GM12878 (cell line): ENCODE data around the gene HMGCL. TPM values are rescaled to one million over a fixed set of nuclear protein-coding genes. Genes with fewer than 3 reads are reported as not detected.
A peak's percentile ranks its signal among the peaks of the same experiment; 100 is the strongest.

ENCODE experiments used
- ATAC-seq: fragments of 200-7000 bp; cut with Tn5 transposase; 3 replicates; pipeline ENCODE4 v1.9.1; 2020; ENCODE audit warnings: mild to moderate bottlenecking, moderate library complexity
- BruUV-seq: library from RNA; stranded (reverse); fragments of 400-500 nt; replicated peaks from 2 replicates; lab custom pipeline; 2021; lab: Mats Ljungman, UMichigan
- CTCF ChIA-PET: fragments of 300-600 bp; sonication (Branson Sonifier 250); formaldehyde crosslinking; extraction: SDS; loops from one replicate; lab custom pipeline; 2021; ENCODE audit warnings: inconsistent platforms; lab: Yijun Ruan, JAX
- POLR2A ChIA-PET: fragments of 350-600 bp; formaldehyde crosslinking; extraction: SDS; loops from one replicate; lab custom pipeline; 2021; ENCODE audit warnings: inconsistent platforms; lab: Charles Lee
- RAD21 ChIA-PET: fragments of 300-600 bp; sonication (Branson Sonifier 250); formaldehyde crosslinking; loops from one replicate; lab custom pipeline; 2023; ENCODE audit warnings: antibody characterized with exemption; ENCODE audit not compliant: unreplicated experiment; lab: Charles Lee
- SMC1A ChIA-PET: fragments of 300-600 bp; sonication (Branson Sonifier 250); formaldehyde crosslinking; loops from one replicate; lab custom pipeline; 2023; ENCODE audit not compliant: unreplicated experiment, uncharacterized antibody; lab: Charles Lee
- DNase-seq: peaks from one replicate; pipeline ENCODE4 v3.0.0-alpha.2; 2011; ENCODE audit warnings: low read depth, low spot score
- FAIRE-seq: peaks from 3 replicates; lab custom pipeline; 2011; peaks lifted over from hg19 to GRCh38; lab: Jason Lieb, UNC
- H2AFZ ChIP-seq: 2 replicates; pipeline ENCODE4 v1.6.0; 2011; ENCODE audit warnings: low read depth, low read length, control low read depth; ENCODE audit not compliant: control insufficient read depth
- H3K27ac ChIP-seq: 2 replicates; pipeline ENCODE4 v1.5.1; 2011; ENCODE audit warnings: control low read depth; ENCODE audit not compliant: control insufficient read depth, insufficient read depth
- H3K27me3 ChIP-seq, 2 experiments: replicated peaks in 1 of 2; 2 replicates each; pipeline versions ENCODE4 v1.6.0 to v1.6.1; 2011; ENCODE audit warnings: low read length in 1 of 2; ENCODE audit not compliant: control insufficient read depth in 2 of 2, insufficient read depth in 2 of 2
- H3K36me3 ChIP-seq, 2 experiments: 2 replicates each; pipeline ENCODE4 v1.5.1; 2011; ENCODE audit warnings: low read length in 1 of 2; ENCODE audit not compliant: control insufficient read depth in 2 of 2, insufficient read depth in 2 of 2
- H3K4me1 ChIP-seq: 2 replicates; pipeline ENCODE4 v1.6.1; 2011; ENCODE audit warnings: mild to moderate bottlenecking, low read length, moderate library complexity, mixed read lengths; ENCODE audit not compliant: control insufficient read depth, insufficient read depth
- H3K4me2 ChIP-seq: 2 replicates; pipeline ENCODE4 v1.6.0; 2011; ENCODE audit warnings: control low read depth; ENCODE audit not compliant: control insufficient read depth, insufficient read depth
- H3K4me3 ChIP-seq: fragments of 200-600 bp; sonication (generic); 2 replicates; pipeline ENCODE4 v1.5.1; 2016
- H3K79me2 ChIP-seq: 2 replicates; pipeline ENCODE4 v1.6.0; 2011; ENCODE audit warnings: low read length; ENCODE audit not compliant: control insufficient read depth, insufficient read depth
- H3K9ac ChIP-seq: 2 replicates; pipeline ENCODE4 v1.8.0; 2011; ENCODE audit warnings: low read length, control low read depth, mixed read lengths; ENCODE audit not compliant: control insufficient read depth, insufficient read depth
- H3K9me3 ChIP-seq: replicated peaks from 3 replicates; pipeline ENCODE4 v1.5.1; 2011; ENCODE audit warnings: mild to moderate bottlenecking, low read length; ENCODE audit not compliant: control insufficient read depth, insufficient read depth
- H4K20me1 ChIP-seq: 2 replicates; pipeline ENCODE4 v1.6.0; 2011; ENCODE audit not compliant: control insufficient read depth, insufficient read depth
- ASH2L ChIP-seq: fragments of 300-600, 200-600 bp; sonication (generic); IDR thresholded peaks from 2 replicates; pipeline ENCODE4 v1.6.1; 2017; ENCODE audit warnings: low read depth, mild to moderate bottlenecking, borderline replicate concordance
- BCL3 ChIP-seq: IDR thresholded peaks from 2 replicates; pipeline ENCODE4 v1.6.1; 2011; ENCODE audit warnings: borderline replicate concordance, low read depth, mild to moderate bottlenecking, moderate library complexity, low read length; ENCODE audit not compliant: insufficient read depth, poor library complexity, severe bottlenecking
- BMI1 ChIP-seq: fragments of 450-650 bp; IDR thresholded peaks from 2 replicates; pipeline ENCODE4 v1.6.1; 2016; ENCODE audit warnings: mild to moderate bottlenecking, moderate library complexity, borderline replicate concordance
- CREB1 ChIP-seq: IDR thresholded peaks from 2 replicates; pipeline ENCODE4 v1.6.1; 2012; ENCODE audit warnings: low read depth, mild to moderate bottlenecking, inconsistent platforms
- ELK1 ChIP-seq: IDR thresholded peaks from 2 replicates; pipeline ENCODE4 v1.6.1; 2012; ENCODE audit warnings: low read depth, low read length, improper control_type of control experiment
- HCFC1 ChIP-seq: fragments of 150-350 bp; IDR thresholded peaks from 2 replicates; pipeline ENCODE4 v1.6.1; 2014; ENCODE audit warnings: low read length
- IKZF1 ChIP-seq: fragments of 450-650 bp; conservative IDR thresholded peaks from 2 replicates; pipeline ENCODE4 v1.6.1; 2017; ENCODE audit warnings: antibody characterized with exemption, mild to moderate bottlenecking
- IRF5 ChIP-seq: fragments of 450-650 bp; IDR thresholded peaks from 2 replicates; pipeline ENCODE4 v1.6.1; 2017; ENCODE audit warnings: borderline replicate concordance
- RFX5 ChIP-seq: IDR thresholded peaks from 2 replicates; pipeline ENCODE4 v1.6.1; 2011; ENCODE audit warnings: low read depth, low read length, improper control_type of control experiment
- TCF12 ChIP-seq: IDR thresholded peaks from 2 replicates; pipeline ENCODE4 v1.6.1; 2011; ENCODE audit warnings: low read depth, mild to moderate bottlenecking, low read length
- USF1 ChIP-seq: IDR thresholded peaks from 2 replicates; pipeline ENCODE4 v1.6.1; 2011; ENCODE audit warnings: borderline replicate concordance, low read depth, mild to moderate bottlenecking, moderate library complexity, mixed read lengths, low read length; ENCODE audit not compliant: insufficient read depth; ENCODE audit errors: extremely low read length
- ZNF274 ChIP-seq: IDR thresholded peaks from one replicate; pipeline ENCODE4 v1.8.0; 2011; ENCODE audit not compliant: insufficient read length, insufficient read depth
- WGBS: methylation state at CpG from one replicate; pipeline ENCODE4 v1.1.6; 2016; ENCODE audit warnings: low lambda C conversion rate; ENCODE audit not compliant: insufficient replicate concordance, insufficient coverage; ENCODE audit errors: missing lambda C conversion rate; 5-methylcytosine and 5-hydroxymethylcytosine counted together
- in situ Hi-C: fragments of 300-500 bp; cut with MboI; formaldehyde crosslinking; loops from 9 replicates; pipeline ENCODE4 v1.14.3; 2018; ENCODE audit warnings: mixed read lengths
- intact Hi-C: fragments of 100-400 bp; cut with micrococcal nuclease; formaldehyde crosslinking; loops from one replicate; pipeline ENCODE4 v1.14.2; 2022; ENCODE audit not compliant: unreplicated experiment
- polyA plus RNA-seq, 11 experiments: library from polyadenylated mRNA; depleted of rRNA in 4 of 11; unstranded in 6 of 11; stranded (reverse) in 5 of 11; fragments of >200 nt; fragmentation: Nextera tagmentation in 4 of 11; fragmentation: Illumina TruSeq in 1 of 11; extraction: Ambion mirVana in 4 of 11; extraction: Trizol in 1 of 11; gene quantifications; 1 replicate in 1 of 11; 2 replicates in 10 of 11; pipeline versions ENCODE4 v1.2.1 to v1.2.3, GENCODE V29; 2011 to 2016; ENCODE audit warnings: inconsistent platforms in 2 of 11, missing spikeins in 2 of 11, low read depth in 1 of 11
- total RNA-seq, 4 experiments: library from RNA; depleted of rRNA in 3 of 4; stranded (reverse); fragments of >200 nt in 3 of 4; fragmentation: Illumina TruSeq in 1 of 4; extraction: Trizol in 1 of 4; gene quantifications; 2 replicates each; pipeline versions ENCODE4 v1.2.1 to v1.2.3, GENCODE V29; 2013 to 2021

The HMGCL gene
- total and polyA plus RNA-seq, 10 of the 15 experiments (the other 5 are each of a cell fraction or from before 2014, with no cell fraction given) = 29.4 to 127 (median 36.4) TPM

GRCh38 chr1:23800400-23801337, 24.6 kb downstream of the HMGCL start, which contains the start of gene GALE:
TSS of gene GALE (minus strand) at chr1:23800754. CDS start at chr1:23799007, 1,747 bp downstream.
- RAD21 ChIA-PET = interaction anchor here (0.9 to 3.3 kb wide), 5 partner anchors 23 to 116 kb away, joined by 5 to 15 read pairs (median 8); partner anchors contain the start of gene PITHD1
- FAIRE-seq = peak; percentile 82
- peak; percentile 68 for DNase-seq
- no peaks in the 10 kb centered on the region for H4K20me1 ChIP-seq
- peaks cover 10% of the 10 kb centered on the region for H3K79me2 ChIP-seq
- WGBS = under 1% methylated on average over 70 of the region's 82 CpGs
- CTCF ChIA-PET = interaction anchor here (0.6 to 7.5 kb wide), 10 partner anchors 9 to 116 kb away, joined by 3 to 63 read pairs (median 8); partner anchors contain the start of genes CNR2, HMGCL and LYPLA2
- peak; percentile 93 for ATAC-seq
- POLR2A ChIA-PET = interaction anchor here (0.5 to 3.0 kb wide), 7 partner anchors 11 to 236 kb away, joined by 3 to 19 read pairs (median 5); partner anchors contain the start of genes HMGCL and PITHD1
- H2AFZ ChIP-seq = peak within 1 kb of the TSS; percentile 58
- H3K9ac ChIP-seq = peak within 1 kb of the TSS; percentile 83
- in situ Hi-C loops = loop anchor here (10.0 kb wide), 1 partner anchor 64 kb away; the partner anchor contains the start of gene FUCA1
- H3K27ac ChIP-seq = peak within 1 kb of the TSS; percentile 70
- H3K4me1 ChIP-seq = peaks cover 9% of the 10 kb centered on the region
- peak within 1 kb of the TSS; percentile 86 for H3K4me2 ChIP-seq
- H3K4me3 ChIP-seq = peak within 1 kb of the TSS; percentile 80
- no peaks in the 10 kb centered on the region for H3K27me3 ChIP-seq
- intact Hi-C loops = no loop called here
- SMC1A ChIA-PET = interaction anchor here (0.8 to 3.5 kb wide), 9 partner anchors 9 to 116 kb away, joined by 3 to 16 read pairs (median 6); partner anchors contain the start of gene PITHD1
- no TSS peak for BruUV-seq
- H3K36me3 ChIP-seq = peaks cover 3 to 13% of the 10 kb centered on the region in 2 experiments; a peak in 3 of 4 replicates
- no peaks in the 10 kb centered on the region for H3K9me3 ChIP-seq
- TF ChIP-seq BMI1 = no peak
- peak; percentile 48 for TF ChIP-seq BCL3
- peak; percentile 97 for TF ChIP-seq CREB1
- TF ChIP-seq HCFC1 = peak; percentile 73
- peak; percentile 65; the same call in 1 of the 2 replicates for TF ChIP-seq IKZF1
- TF ChIP-seq ASH2L = no peak
- TF ChIP-seq RFX5 = 0 out of 2 replicates have a peak, but pooled peaks have one; percentile 23
- TF ChIP-seq TCF12 = 0 out of 2 replicates have a peak, but pooled peaks have one; percentile 42
- peak; percentile 85 for TF ChIP-seq ELK1
- TF ChIP-seq IRF5 = no peak
- TF ChIP-seq ZNF274 = no peak
- TF ChIP-seq USF1 = no peak
